Measurements from ENCODE around the gene ZBTB20.

ZBTB20 gene

DNA sequence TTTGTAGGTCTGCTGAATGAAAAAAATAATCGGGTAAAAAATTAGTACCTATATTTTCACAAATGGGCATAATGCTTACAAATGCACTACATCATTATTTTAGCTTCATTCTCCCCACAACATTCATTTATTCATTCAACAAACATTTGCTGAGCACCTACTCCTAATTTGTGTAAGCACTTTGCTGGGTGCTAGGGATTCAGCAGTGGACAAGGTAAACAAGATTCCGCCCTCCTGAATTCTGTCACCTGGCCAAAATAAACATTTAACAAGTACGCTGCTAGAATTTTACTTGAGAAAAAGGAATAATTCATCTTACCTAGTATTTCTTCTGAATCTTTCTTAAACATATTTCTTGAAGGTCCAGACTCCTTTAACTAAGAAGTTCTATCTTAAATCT is 781.2 kb downstream of the ZBTB20 start:
- TF ChIP-seq TOX (CRISPR knock-in tag; IDR thresholded peaks at IDR 0.05; ENCODE audit: borderline replicate concordance) (no peak), ZNF70 (CRISPR knock-in tag; IDR thresholded peaks at IDR 0.05) (no peak), ZNF8 (CRISPR knock-in tag; IDR thresholded peaks at IDR 0.05) (no peak), ZNF565 (CRISPR knock-in tag; conservative IDR thresholded peaks at IDR 0.05; ENCODE audit: low read depth) (no peak), ZC3H10 (CRISPR knock-in tag; IDR thresholded peaks at IDR 0.05) (no peak), PPARA (CRISPR knock-in tag; IDR thresholded peaks at IDR 0.05; ENCODE audit: borderline replicate concordance) (no peak), ESRRG (CRISPR knock-in tag; IDR thresholded peaks at IDR 0.05) (no peak), GLIS3 (CRISPR knock-in tag; IDR thresholded peaks at IDR 0.05) (no peak), RARB (CRISPR knock-in tag; IDR thresholded peaks at IDR 0.05) (no peak), BACH2 (CRISPR knock-in tag; IDR thresholded peaks at IDR 0.05; ENCODE audit: borderline replicate concordance) (no peak), OSR1 (CRISPR knock-in tag; IDR thresholded peaks at IDR 0.05) (no peak), ZFP3 (CRISPR knock-in tag; IDR thresholded peaks at IDR 0.05) (no peak), ZFP30 (CRISPR knock-in tag; IDR thresholded peaks at IDR 0.05) (no peak), ISL1 (CRISPR knock-in tag; IDR thresholded peaks at IDR 0.05) (no peak)
- TF ChIP-seq, protein P1, sequence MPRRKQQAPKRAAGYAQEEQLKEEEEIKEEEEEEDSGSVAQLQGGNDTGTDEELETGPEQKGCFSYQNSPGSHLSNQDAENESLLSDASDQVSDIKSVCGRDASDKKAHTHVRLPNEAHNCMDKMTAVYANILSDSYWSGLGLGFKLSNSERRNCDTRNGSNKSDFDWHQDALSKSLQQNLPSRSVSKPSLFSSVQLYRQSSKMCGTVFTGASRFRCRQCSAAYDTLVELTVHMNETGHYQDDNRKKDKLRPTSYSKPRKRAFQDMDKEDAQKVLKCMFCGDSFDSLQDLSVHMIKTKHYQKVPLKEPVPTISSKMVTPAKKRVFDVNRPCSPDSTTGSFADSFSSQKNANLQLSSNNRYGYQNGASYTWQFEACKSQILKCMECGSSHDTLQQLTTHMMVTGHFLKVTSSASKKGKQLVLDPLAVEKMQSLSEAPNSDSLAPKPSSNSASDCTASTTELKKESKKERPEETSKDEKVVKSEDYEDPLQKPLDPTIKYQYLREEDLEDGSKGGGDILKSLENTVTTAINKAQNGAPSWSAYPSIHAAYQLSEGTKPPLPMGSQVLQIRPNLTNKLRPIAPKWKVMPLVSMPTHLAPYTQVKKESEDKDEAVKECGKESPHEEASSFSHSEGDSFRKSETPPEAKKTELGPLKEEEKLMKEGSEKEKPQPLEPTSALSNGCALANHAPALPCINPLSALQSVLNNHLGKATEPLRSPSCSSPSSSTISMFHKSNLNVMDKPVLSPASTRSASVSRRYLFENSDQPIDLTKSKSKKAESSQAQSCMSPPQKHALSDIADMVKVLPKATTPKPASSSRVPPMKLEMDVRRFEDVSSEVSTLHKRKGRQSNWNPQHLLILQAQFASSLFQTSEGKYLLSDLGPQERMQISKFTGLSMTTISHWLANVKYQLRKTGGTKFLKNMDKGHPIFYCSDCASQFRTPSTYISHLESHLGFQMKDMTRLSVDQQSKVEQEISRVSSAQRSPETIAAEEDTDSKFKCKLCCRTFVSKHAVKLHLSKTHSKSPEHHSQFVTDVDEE (CRISPR knock-in tag; IDR thresholded peaks at IDR 0.05) = no peak
- TF ChIP-seq, protein P2, sequence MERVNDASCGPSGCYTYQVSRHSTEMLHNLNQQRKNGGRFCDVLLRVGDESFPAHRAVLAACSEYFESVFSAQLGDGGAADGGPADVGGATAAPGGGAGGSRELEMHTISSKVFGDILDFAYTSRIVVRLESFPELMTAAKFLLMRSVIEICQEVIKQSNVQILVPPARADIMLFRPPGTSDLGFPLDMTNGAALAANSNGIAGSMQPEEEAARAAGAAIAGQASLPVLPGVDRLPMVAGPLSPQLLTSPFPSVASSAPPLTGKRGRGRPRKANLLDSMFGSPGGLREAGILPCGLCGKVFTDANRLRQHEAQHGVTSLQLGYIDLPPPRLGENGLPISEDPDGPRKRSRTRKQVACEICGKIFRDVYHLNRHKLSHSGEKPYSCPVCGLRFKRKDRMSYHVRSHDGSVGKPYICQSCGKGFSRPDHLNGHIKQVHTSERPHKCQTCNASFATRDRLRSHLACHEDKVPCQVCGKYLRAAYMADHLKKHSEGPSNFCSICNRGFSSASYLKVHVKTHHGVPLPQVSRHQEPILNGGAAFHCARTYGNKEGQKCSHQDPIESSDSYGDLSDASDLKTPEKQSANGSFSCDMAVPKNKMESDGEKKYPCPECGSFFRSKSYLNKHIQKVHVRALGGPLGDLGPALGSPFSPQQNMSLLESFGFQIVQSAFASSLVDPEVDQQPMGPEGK (CRISPR knock-in tag; IDR thresholded peaks at IDR 0.05; ENCODE audit: borderline replicate concordance) = no peak
- TF ChIP-seq, protein P3, sequence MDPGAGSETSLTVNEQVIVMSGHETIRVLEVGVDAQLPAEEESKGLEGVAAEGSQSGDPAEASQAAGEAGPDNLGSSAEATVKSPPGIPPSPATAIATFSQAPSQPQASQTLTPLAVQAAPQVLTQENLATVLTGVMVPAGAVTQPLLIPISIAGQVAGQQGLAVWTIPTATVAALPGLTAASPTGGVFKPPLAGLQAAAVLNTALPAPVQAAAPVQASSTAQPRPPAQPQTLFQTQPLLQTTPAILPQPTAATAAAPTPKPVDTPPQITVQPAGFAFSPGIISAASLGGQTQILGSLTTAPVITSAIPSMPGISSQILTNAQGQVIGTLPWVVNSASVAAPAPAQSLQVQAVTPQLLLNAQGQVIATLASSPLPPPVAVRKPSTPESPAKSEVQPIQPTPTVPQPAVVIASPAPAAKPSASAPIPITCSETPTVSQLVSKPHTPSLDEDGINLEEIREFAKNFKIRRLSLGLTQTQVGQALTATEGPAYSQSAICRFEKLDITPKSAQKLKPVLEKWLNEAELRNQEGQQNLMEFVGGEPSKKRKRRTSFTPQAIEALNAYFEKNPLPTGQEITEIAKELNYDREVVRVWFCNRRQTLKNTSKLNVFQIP (CRISPR knock-in tag; IDR thresholded peaks at IDR 0.05; ENCODE audit: borderline replicate concordance, low read depth) = no peak
- TF ChIP-seq, protein P4, sequence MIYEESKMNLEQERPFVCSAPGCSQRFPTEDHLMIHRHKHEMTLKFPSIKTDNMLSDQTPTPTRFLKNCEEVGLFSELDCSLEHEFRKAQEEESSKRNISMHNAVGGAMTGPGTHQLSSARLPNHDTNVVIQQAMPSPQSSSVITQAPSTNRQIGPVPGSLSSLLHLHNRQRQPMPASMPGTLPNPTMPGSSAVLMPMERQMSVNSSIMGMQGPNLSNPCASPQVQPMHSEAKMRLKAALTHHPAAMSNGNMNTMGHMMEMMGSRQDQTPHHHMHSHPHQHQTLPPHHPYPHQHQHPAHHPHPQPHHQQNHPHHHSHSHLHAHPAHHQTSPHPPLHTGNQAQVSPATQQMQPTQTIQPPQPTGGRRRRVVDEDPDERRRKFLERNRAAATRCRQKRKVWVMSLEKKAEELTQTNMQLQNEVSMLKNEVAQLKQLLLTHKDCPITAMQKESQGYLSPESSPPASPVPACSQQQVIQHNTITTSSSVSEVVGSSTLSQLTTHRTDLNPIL (CRISPR knock-in tag; IDR thresholded peaks at IDR 0.05; ENCODE audit: low read depth) = no peak
- ATAC-seq = no peak

DNA sequence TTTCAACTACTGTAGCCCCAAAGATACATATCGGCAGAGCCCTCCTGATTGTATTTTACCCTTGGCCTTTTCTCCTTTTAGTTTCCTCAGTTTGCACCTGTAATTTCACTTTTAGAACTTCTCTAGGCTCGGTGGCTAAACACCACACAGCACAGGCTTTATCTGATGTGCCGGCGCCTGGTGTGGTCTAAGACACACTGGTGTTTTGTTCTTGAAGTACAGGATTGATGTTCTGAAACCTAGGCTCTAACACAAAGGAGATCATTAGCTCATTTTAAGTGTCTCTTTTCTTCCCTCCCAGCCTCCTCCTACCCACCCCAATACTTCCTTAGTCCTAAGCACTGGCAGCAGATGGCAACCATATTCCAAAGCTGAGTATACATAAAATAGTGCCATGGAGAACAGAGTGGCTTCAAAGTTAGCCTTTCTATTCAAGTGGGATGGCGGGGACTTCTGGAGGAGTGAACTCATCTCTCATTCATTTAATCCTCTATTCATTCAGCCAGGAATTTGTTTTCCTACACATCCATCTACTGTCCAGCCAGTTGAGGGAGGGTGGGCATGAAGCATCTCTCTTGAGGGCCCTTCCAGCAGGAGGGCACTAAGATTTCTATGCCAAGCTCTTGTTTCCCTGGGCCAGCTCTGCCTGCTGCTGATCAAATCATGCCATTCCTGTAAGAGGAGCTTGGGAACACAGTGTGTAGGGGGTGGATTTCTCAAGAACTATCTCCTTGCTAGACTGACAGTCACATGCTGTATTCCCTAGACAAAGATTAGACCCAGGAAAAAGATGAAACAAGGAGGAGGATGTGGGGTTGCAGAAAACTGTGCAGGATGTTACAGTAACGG is 782.1 kb downstream of the ZBTB20 start:
- ATAC-seq = no peak
- TF ChIP-seq TOX (CRISPR knock-in tag; IDR thresholded peaks at IDR 0.05; ENCODE audit: borderline replicate concordance) = no peak
- TF ChIP-seq OSR1 (CRISPR knock-in tag; IDR thresholded peaks at IDR 0.05) = no peak
- no peak for TF ChIP-seq ZFP30 (CRISPR knock-in tag; IDR thresholded peaks at IDR 0.05)
- TF ChIP-seq ISL1 (CRISPR knock-in tag; IDR thresholded peaks at IDR 0.05) = no peak
- TF ChIP-seq CSDC2 (CRISPR knock-in tag; IDR thresholded peaks at IDR 0.05) = no peak

DNA sequence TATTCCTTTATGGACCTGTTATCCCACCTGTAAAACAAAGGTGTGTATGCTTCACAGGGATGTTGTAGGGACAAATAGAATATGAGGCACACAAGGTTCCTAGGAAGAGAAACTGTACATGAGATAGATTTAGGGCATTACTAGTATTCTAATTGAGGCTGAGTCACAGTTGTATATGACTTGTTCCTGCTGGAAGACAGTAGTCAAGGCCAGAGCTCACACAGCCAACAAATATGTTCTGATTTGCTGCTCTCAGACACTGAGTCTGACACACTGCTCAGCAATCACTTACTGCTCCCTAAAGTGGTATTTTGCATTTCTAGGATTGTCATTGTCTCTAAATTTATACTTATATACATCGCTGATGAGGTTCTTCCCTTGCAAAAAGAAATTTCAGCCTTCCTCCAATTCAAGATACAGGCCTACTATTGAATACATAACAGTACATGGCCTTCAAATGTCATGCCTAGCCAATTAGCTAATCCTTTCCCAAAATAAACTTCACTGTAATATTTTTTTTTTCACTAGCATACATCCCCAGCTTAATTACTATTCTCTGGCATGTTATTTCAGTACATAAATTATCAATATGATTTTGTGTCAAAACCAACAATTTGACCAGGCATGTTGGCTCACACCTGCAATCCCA is 783.4 kb downstream of the ZBTB20 start:
- TF ChIP-seq, protein P2 (CRISPR knock-in tag; IDR thresholded peaks at IDR 0.05; ENCODE audit: borderline replicate concordance) = no peak
- ATAC-seq = peak; percentile 84

All from SK-N-SH treated with all-trans-retinoic acid at 6 μM for 48 hours (cell line).